ENCODE measurements around the gene MTSS2. TPM values are rescaled to one million over a fixed set of nuclear protein-coding genes. Genes with fewer than 3 reads are reported as not detected.

MTSS2 gene
- total RNA-seq, 1 experiment from 2014 or later, result 52.0 TPM

- no peak overlapping the region for H2AFZ ChIP-seq
- no peak for TF ChIP-seq CTCF (conservative IDR thresholded peaks at IDR 0.05)
- TF ChIP-seq EZH2 (IDR thresholded peaks at IDR 0.05; ENCODE audit: low read depth), result no peak
- peaks cover 11% of the 10 kb centered on the region for H3K79me2 ChIP-seq (ENCODE audit: low read depth)
- ChIA-PET POLR2A (ENCODE audit: unreplicated experiment) (interaction anchor here (0.6 to 0.7 kb wide), 3 partner anchors 46 to 733 kb away, joined by 3 to 5 read pairs (median 4); no protein-coding TSS in a partner anchor), CTCF (no interaction called here)
- H3K27me3 ChIP-seq (ENCODE audit: insufficient read depth, low read depth), result no peaks in the 10 kb centered on the region
- no peaks in the 10 kb centered on the region for H3K9me3 ChIP-seq (ENCODE audit: insufficient read depth, low read depth)
- intact Hi-C loops (cut with micrococcal nuclease; ENCODE audit: unreplicated experiment), result loop anchor here (5.0 kb wide), 1 partner anchor 648 kb away; no protein-coding TSS in a partner anchor
- H3K9me2 ChIP-seq (ENCODE audit: insufficient read depth), result no peaks in the 10 kb centered on the region
- DNase-seq, result no peak
- peaks cover 41% of the 10 kb centered on the region for H3K4me1 ChIP-seq (replicated peaks; ENCODE audit: insufficient read depth)
- H3K4me3 ChIP-seq, result no peak overlapping the region
- BruUV-seq (replicated peaks), result no TSS peak
- no peak overlapping the region for H3K4me2 ChIP-seq
- no peaks in the 10 kb centered on the region for H4K20me1 ChIP-seq (ENCODE audit: insufficient read depth)
- H3K36me3 ChIP-seq (ENCODE audit: low read depth), result no peaks in the 10 kb centered on the region
- peaks cover 27% of the 10 kb centered on the region for H3F3A ChIP-seq (ENCODE audit: insufficient read depth, low read depth)
- no peak overlapping the region for H3K27ac ChIP-seq
These were observed 3.4 kb upstream of the MTSS2 start for GRCh38 chr16:70689035-70689969.

GRCh38 chr16:70688246-70688742 lies 2.4 kb upstream of the MTSS2 start:
- BruUV-seq (replicated peaks), result no TSS peak
- Histone ChIP-seq H2AFZ (no peak overlapping the region), H3K9me2 (ENCODE audit: insufficient read depth) (no peaks in the 10 kb centered on the region), H3K4me3 (no peak overlapping the region), H3K36me3 (ENCODE audit: low read depth) (no peaks in the 10 kb centered on the region), H3K79me2 (ENCODE audit: low read depth) (peaks cover 21% of the 10 kb centered on the region), H3F3A (ENCODE audit: insufficient read depth, low read depth) (peaks cover 19% of the 10 kb centered on the region; the same call in 1 of the 2 replicates), H3K4me1 (replicated peaks; ENCODE audit: insufficient read depth) (peaks cover 39% of the 10 kb centered on the region), H3K27ac (no peak overlapping the region), H3K9me3 (ENCODE audit: insufficient read depth, low read depth) (no peaks in the 10 kb centered on the region), H3K4me2 (no peak overlapping the region), H3K27me3 (ENCODE audit: insufficient read depth, low read depth) (no peaks in the 10 kb centered on the region), H4K20me1 (ENCODE audit: insufficient read depth) (peaks cover 6% of the 10 kb centered on the region; the same call in 1 of the 2 replicates)
- intact Hi-C loops (cut with micrococcal nuclease; ENCODE audit: unreplicated experiment), result loop anchor here (5.0 kb wide), 1 partner anchor 649 kb away; no protein-coding TSS in a partner anchor
- TF ChIP-seq EZH2 (IDR thresholded peaks at IDR 0.05; ENCODE audit: low read depth), result no peak
- no peak for TF ChIP-seq CTCF (conservative IDR thresholded peaks at IDR 0.05)
- DNase-seq, result no peak
- ChIA-PET CTCF (interaction anchor here (0.9 kb wide), 1 partner anchor 83 kb away, joined by 5 read pairs; no protein-coding TSS in a partner anchor), POLR2A (ENCODE audit: unreplicated experiment) (interaction anchor here (0.5 kb wide), 1 partner anchor 19 kb away, joined by 3 read pairs; no protein-coding TSS in a partner anchor)

GRCh38 chr16:70687671-70688245 lies 1.9 kb upstream of the MTSS2 start:
- DNase-seq, result no peak
- H3K27me3 ChIP-seq (ENCODE audit: insufficient read depth, low read depth), result no peaks in the 10 kb centered on the region
- H3K9me3 ChIP-seq (ENCODE audit: insufficient read depth, low read depth), result no peaks in the 10 kb centered on the region
- H4K20me1 ChIP-seq (ENCODE audit: insufficient read depth), result peaks cover 11% of the 10 kb centered on the region
- H3F3A ChIP-seq (ENCODE audit: insufficient read depth, low read depth), result peaks cover 17% of the 10 kb centered on the region; the same call in 1 of the 2 replicates
- BruUV-seq (replicated peaks), result no TSS peak
- no peak overlapping the region for H3K4me2 ChIP-seq
- no peak overlapping the region for H3K4me3 ChIP-seq
- ChIA-PET POLR2A (ENCODE audit: unreplicated experiment) (interaction anchor here (0.5 kb wide), 1 partner anchor 20 kb away, joined by 3 read pairs; no protein-coding TSS in a partner anchor), CTCF (interaction anchor here (0.9 kb wide), 1 partner anchor 84 kb away, joined by 5 read pairs; no protein-coding TSS in a partner anchor)
- TF ChIP-seq CTCF (conservative IDR thresholded peaks at IDR 0.05) (no peak), EZH2 (IDR thresholded peaks at IDR 0.05; ENCODE audit: low read depth) (no peak)
- no peaks in the 10 kb centered on the region for H3K9me2 ChIP-seq (ENCODE audit: insufficient read depth)
- peaks cover 33% of the 10 kb centered on the region for H3K4me1 ChIP-seq (replicated peaks; ENCODE audit: insufficient read depth)
- no peak overlapping the region for H2AFZ ChIP-seq
- H3K36me3 ChIP-seq (ENCODE audit: low read depth), result no peaks in the 10 kb centered on the region
- intact Hi-C loops (cut with micrococcal nuclease; ENCODE audit: unreplicated experiment), result loop anchor here (2.0 to 5.0 kb wide), 2 partner anchors 61 to 650 kb away; no protein-coding TSS in a partner anchor
- no peak overlapping the region for H3K27ac ChIP-seq
- peaks cover 26% of the 10 kb centered on the region for H3K79me2 ChIP-seq (ENCODE audit: low read depth)

Data from PC-9 (cell line).